Measurements from ENCODE around the gene LYAR.

LYAR gene

GRCh38 chr4:4289941-4290850 is at the start of gene LYAR, which contains the start of gene ZBTB49:
Gene LYAR (minus strand): TSS chr4:4290154. CDS start chr4:4283742, 6,412 bp downstream.
Gene ZBTB49 (plus strand): TSS chr4:4290251. CDS start chr4:4299946, 9,695 bp downstream.
- peak within 1 kb of the TSS; percentile 75 for H3K4me3 ChIP-seq
- H3K27ac ChIP-seq: peak within 1 kb of the TSS; percentile 58 to 66
- no peak for TF ChIP-seq CTCF (IDR thresholded peaks at IDR 0.05)
- peak; percentile 94 for DNase-seq (ENCODE audit: low spot score)

GRCh38 chr4:4339504-4340085 is 49.6 kb upstream of the LYAR start:
- DNase-seq (ENCODE audit: low spot score): no peak
- no peak overlapping the region for H3K27ac ChIP-seq
- no peak for TF ChIP-seq CTCF (IDR thresholded peaks at IDR 0.05)
- no peak overlapping the region for H3K4me3 ChIP-seq

GRCh38 chr4:4338210-4339001 is 48.5 kb upstream of the LYAR start:
- TF ChIP-seq CTCF (IDR thresholded peaks at IDR 0.05): no peak
- Histone ChIP-seq H3K27ac (no peak overlapping the region), H3K4me3 (no peak overlapping the region)
- no peak for DNase-seq (ENCODE audit: low spot score)

- no peak overlapping the region for H3K4me3 ChIP-seq
- no peak for DNase-seq (ENCODE audit: low spot score)
- TF ChIP-seq CTCF (IDR thresholded peaks at IDR 0.05): peak; percentile 44
- H3K27ac ChIP-seq: no peak overlapping the region
Measured at GRCh38 chr4:4334798-4335520, 45.0 kb upstream of the LYAR start.

- no peak overlapping the region for H3K4me3 ChIP-seq
- TF ChIP-seq CTCF (IDR thresholded peaks at IDR 0.05): no peak
- no peak for DNase-seq (ENCODE audit: low spot score)
- no peak overlapping the region for H3K27ac ChIP-seq
Measured at GRCh38 chr4:4333265-4333706, 43.3 kb upstream of the LYAR start.

- TF ChIP-seq CTCF (IDR thresholded peaks at IDR 0.05): no peak
- DNase-seq (ENCODE audit: low spot score): no peak
- Histone ChIP-seq H3K4me3 (no peak overlapping the region), H3K27ac (no peak overlapping the region)
Measured at GRCh38 chr4:4332529-4332928, 42.6 kb upstream of the LYAR start.
